Measurements from ENCODE around the gene PRR20E.
"Not testable (repeated sequence)": the region's sequence is repeated elsewhere in the genome, so short reads cannot be mapped to it uniquely, and the experiment has no call there.

Gene PRR20E

DNA sequence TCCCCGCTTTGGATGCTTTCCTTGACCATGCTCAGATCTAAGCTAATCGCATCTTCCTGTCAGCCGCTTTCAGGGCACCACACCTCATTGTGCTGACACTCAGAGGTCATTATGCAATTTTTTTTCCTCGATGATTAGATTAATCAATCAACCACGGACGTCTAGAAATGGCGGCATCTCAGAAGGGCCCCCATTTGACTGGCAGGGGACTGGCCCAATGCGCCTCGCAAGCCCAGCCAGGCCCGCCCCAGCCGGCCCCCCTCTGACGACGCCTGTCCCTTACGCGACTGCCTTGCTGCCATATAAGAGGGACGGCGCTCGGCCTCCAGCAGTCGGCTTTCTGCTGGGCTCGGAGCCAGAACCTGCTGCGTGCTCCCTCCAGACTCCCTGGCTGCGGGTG is at the start of gene PRR20E:
Gene PRR20E (plus strand): TSS at position 301 of the 400 bp plus-strand sequence. CDS start 387 bp downstream, outside the sequence.
- DNase-seq: not testable (repeated sequence)

DNA sequence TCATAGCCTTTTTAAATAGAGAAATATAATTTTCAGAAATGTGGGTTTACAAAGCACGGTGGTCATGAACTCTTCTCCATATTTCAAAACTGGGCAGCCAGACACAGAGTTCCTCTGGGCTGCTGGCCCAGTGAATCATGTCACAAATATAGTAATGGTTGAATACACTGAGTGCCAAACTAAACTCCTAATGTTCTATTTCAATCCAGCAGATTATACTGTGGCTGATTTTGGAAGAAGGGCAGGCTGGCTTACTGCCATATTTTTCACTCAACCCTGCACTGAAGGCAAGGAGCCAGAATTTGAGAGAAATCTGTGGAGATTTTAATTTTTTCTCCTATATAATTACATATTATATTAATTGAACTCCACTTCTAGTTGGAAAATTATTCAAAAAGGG is 43.3 kb upstream of the PRR20E start:
- no peak for DNase-seq

DNA sequence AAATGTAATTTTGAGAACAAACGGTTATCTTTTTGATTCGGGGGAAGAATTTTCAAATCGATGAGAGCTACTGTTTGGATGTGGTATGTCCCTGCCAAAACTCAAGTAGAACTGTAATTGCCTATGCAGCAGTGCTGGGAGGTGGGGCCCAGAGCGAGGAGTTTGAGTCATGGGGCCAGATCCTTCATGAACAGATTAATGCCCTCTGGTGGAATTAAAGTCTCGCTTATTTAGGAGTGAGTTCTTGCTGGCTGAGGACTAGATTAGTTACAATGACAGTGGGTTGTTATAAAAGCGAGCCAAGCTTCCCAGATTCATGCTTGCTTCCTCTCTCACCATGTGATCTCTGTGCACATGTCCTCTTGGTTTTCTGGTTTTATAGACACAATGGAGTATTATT is 38.1 kb upstream of the PRR20E start:
- DNase-seq: no peak

DNA sequence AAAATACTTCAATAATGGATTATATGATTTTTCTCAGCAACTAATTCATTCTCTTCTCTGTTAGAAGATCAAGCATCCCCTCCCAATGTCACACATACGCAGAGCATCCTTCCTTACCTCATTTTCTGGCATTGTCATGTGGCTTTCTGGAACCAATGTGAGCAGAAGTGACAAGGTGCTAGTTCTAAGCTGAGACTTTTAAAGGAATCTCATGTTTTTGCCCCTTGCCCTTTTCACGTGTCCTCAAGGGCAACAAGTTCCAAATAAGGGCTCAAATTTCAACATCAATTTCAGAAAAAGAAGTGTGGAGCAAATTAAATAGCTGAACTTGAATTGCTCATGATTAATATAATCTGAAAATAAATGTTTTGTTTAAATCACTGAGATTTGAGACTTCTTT is 30.9 kb upstream of the PRR20E start:
- no peak for DNase-seq

DNA sequence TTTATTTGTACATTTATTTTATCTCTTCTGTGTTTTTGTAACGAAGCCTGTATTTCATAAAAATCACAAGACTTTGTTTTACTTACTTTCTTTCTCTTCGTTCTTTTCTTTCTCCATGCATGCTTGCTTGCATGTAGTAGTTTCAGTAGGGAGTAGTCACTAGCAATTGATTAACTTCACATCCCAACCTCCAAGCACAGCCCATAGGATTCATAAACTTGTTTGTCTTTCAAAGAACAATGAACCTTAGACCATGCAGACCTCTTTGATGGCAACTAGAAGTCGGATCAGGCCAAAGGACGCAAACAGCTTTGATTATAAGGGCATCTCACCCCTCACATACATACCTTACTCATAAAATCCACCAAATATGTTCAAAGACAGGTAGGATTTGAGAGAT is 29.4 kb upstream of the PRR20E start:
- no peak for DNase-seq

DNA sequence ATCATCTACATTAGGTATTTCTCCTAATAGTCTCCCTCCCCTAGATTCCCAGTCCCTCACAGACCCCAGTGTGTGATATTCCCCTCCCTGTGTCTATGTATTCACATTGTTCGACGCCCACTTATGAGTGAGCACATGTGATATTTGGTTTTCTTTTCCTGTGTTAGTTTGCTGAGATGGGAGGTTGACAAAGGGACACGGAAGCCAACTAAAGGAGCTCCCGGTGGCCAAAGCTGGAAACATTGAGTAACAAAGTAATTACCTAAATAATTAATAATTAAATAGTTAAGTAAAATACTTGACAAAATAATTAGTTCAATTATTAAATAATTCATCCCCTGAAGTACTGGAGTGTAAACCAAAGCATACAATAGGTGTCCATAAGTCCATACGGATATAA is 28.0 kb upstream of the PRR20E start:
- DNase-seq: no peak

DNA sequence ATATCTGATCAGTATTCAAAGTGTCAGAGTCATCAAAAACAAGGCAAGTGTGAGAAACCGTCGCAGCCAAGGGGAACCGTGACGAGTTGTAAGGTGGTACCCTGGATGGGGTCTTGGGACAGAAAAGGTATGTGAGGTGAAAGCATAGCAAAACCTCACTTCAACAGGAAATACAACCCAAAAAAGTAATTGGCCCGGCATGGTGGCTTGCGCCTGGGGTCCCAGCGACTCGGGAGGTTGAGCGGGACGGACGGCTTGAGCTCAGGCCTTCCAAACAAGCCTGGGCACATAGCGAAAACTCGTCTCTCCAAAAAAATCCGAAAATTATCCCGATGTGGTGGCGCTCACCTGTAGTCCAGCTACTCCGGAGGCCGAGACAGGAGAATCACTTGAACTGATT is 27.2 kb upstream of the PRR20E start:
- not testable (repeated sequence) for DNase-seq

DNA sequence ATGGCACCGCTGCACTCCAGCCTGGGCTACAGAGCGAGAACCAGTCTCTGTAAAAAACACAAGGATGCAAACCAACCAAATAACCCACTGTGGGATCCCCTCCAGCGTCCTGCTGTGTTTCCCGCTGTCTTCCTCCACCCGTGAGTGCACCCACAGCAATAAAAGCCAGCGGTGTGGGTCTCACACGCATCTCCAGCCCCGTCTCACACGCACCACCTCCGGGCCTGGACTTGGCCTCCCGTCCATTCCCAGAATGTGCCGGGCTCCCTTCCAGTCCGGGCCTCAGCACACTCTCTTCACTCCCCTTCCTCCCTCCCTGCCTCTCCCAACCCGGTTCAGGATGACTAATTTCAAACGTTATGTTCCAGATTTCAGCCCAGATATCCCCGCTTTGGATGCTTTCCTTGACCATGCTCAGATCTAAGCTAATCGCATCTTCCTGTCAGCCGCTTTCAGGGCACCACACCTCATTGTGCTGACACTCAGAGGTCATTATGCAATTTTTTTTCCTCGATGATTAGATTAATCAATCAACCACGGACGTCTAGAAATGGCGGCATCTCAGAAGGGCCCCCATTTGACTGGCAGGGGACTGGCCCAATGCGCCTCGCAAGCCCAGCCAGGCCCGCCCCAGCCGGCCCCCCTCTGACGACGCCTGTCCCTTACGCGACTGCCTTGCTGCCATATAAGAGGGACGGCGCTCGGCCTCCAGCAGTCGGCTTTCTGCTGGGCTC is 26.6 kb upstream of the PRR20E start, which contains the start of gene PRR20A:
Gene PRR20A (plus strand): TSS at position 684 of the 734 bp plus-strand sequence. CDS start 387 bp downstream, outside the sequence.
- not testable (repeated sequence) for DNase-seq

DNA sequence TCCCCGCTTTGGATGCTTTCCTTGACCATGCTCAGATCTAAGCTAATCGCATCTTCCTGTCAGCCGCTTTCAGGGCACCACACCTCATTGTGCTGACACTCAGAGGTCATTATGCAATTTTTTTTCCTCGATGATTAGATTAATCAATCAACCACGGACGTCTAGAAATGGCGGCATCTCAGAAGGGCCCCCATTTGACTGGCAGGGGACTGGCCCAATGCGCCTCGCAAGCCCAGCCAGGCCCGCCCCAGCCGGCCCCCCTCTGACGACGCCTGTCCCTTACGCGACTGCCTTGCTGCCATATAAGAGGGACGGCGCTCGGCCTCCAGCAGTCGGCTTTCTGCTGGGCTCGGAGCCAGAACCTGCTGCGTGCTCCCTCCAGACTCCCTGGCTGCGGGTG is 19.8 kb upstream of the PRR20E start, which contains the start of gene PRR20B:
Gene PRR20B (plus strand): TSS at position 301 of the 400 bp plus-strand sequence. CDS start 387 bp downstream, outside the sequence.
- DNase-seq: not testable (repeated sequence)

DNA sequence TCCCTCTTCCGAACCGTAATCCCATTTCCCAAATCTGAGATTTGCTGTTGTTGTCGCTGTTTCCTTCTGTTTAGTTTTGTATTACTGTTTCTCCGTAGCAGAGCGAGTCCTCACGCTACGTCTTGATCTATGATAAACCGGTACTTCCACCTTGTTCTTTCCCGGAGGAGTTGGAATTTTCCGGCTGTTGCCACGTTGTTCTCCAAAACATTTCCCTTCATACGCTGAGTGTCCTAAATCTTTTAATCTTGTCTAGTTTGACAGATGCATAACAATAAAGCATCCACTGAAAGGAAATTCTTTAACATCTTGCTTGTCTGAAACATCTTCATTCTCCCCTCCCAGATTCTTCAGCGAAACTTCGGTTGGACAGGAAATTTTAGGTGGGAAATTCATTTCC is 18.9 kb upstream of the PRR20E start:
- DNase-seq: not testable (repeated sequence)

DNA sequence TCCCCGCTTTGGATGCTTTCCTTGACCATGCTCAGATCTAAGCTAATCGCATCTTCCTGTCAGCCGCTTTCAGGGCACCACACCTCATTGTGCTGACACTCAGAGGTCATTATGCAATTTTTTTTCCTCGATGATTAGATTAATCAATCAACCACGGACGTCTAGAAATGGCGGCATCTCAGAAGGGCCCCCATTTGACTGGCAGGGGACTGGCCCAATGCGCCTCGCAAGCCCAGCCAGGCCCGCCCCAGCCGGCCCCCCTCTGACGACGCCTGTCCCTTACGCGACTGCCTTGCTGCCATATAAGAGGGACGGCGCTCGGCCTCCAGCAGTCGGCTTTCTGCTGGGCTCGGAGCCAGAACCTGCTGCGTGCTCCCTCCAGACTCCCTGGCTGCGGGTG is 13.2 kb upstream of the PRR20E start, which contains the start of gene PRR20C:
Gene PRR20C (plus strand): TSS at position 301 of the 400 bp plus-strand sequence. CDS start 387 bp downstream, outside the sequence.
- DNase-seq: not testable (repeated sequence)

DNA sequence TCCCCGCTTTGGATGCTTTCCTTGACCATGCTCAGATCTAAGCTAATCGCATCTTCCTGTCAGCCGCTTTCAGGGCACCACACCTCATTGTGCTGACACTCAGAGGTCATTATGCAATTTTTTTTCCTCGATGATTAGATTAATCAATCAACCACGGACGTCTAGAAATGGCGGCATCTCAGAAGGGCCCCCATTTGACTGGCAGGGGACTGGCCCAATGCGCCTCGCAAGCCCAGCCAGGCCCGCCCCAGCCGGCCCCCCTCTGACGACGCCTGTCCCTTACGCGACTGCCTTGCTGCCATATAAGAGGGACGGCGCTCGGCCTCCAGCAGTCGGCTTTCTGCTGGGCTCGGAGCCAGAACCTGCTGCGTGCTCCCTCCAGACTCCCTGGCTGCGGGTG is 6.7 kb upstream of the PRR20E start, which contains the start of gene PRR20D:
Gene PRR20D (plus strand): TSS at position 301 of the 400 bp plus-strand sequence. CDS start 387 bp downstream, outside the sequence.
- not testable (repeated sequence) for DNase-seq

DNA sequence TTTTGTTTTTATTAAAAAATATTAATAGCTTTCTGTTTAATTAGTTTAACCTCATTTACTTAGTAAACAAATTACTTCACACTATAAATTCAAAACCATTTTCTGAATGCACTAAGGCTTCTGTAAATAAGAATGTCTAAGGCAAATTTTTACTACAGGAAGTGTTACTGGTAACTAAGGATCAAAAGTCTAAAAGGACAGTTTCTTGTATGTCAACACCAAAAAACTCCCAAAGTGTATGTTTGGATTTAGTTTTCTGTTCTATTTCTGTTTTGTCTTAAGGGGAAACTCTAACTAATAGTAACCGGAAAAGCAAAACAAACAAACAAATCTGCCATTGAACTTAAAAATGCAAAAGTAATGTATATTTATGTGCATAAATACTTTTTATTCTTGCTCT is 24.7 kb downstream of the PRR20E start:
- DNase-seq: no peak

DNA sequence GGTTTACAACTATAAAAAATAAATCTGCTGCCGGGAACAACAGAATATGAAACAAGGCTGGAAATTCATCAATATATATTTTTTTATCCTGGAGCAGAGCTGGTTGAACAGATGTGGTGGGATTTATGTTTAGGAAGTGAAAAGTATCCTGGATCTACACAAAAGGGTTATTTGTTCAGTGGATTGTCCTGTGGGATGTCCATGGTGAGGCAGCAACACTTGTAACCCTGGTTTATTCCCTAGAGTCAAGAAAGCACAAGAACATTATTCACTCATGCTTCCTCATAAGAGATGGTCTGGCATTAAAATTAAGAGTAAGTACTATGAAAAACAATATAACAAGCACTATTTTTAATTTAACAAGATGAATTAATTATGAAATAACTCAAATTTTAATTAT is 46.0 kb downstream of the PRR20E start:
- DNase-seq: no peak
